Measurements from ENCODE around the gene OR52H1.

The OR52H1 gene

GRCh38 chr11:5514841-5515240, 33.5 kb downstream of the OR52H1 start:
- no peak for TF ChIP-seq TAF1 (IDR thresholded peaks at IDR 0.05; ENCODE audit: low read depth, low read length)
- DNase-seq (ENCODE audit: insufficient read length, low spot score): no peak
- FAIRE-seq: no peak

- no peak for FAIRE-seq
- DNase-seq (ENCODE audit: insufficient read length, low spot score): no peak
- TF ChIP-seq POLR2A (IDR thresholded peaks at IDR 0.05; ENCODE audit: low read depth, low read length): no peak
- TF ChIP-seq PAX5 (IDR thresholded peaks at IDR 0.05; ENCODE audit: insufficient read depth, low read length, severe bottlenecking): no peak
- TF ChIP-seq POLR2AphosphoS5 (IDR thresholded peaks at IDR 0.05; ENCODE audit: low read depth, low read length): no peak
- TF ChIP-seq SPI1 (IDR thresholded peaks at IDR 0.05; ENCODE audit: low read depth, low read length): no peak
- no peak for TF ChIP-seq POU2F2 (IDR thresholded peaks at IDR 0.05; ENCODE audit: low read depth, low read length)
- no peak for TF ChIP-seq TAF1 (IDR thresholded peaks at IDR 0.05; ENCODE audit: low read depth, low read length)
Measured at GRCh38 chr11:5509803-5510202, 38.5 kb downstream of the OR52H1 start, which contains the start of gene UBQLN3. Gene UBQLN3, minus strand, starts transcription at chr11:5509957. Its CDS starts 399 bp downstream, at chr11:5509558.

GRCh38 chr11:5508605-5509004, 39.7 kb downstream of the OR52H1 start:
- no peak for TF ChIP-seq POLR2AphosphoS5 (IDR thresholded peaks at IDR 0.05; ENCODE audit: low read depth, low read length)
- TF ChIP-seq POU2F2 (IDR thresholded peaks at IDR 0.05; ENCODE audit: low read depth, low read length): no peak
- no peak for FAIRE-seq
- no peak for DNase-seq (ENCODE audit: insufficient read length, low spot score)

GRCh38 chr11:5507933-5508305, 40.4 kb downstream of the OR52H1 start:
- TF ChIP-seq TAF1 (IDR thresholded peaks at IDR 0.05; ENCODE audit: low read depth, low read length) (no peak), POU2F2 (IDR thresholded peaks at IDR 0.05; ENCODE audit: low read depth, low read length) (no peak), SPI1 (IDR thresholded peaks at IDR 0.05; ENCODE audit: low read depth, low read length) (no peak), POLR2A (IDR thresholded peaks at IDR 0.05; ENCODE audit: low read depth, low read length) (no peak), POLR2AphosphoS5 (IDR thresholded peaks at IDR 0.05; ENCODE audit: low read depth, low read length) (no peak)
- DNase-seq (ENCODE audit: insufficient read length, low spot score) (no peak), FAIRE-seq (no peak)

GRCh38 chr11:5507177-5507932, 41.0 kb downstream of the OR52H1 start:
- FAIRE-seq (no peak), DNase-seq (ENCODE audit: insufficient read length, low spot score) (no peak)
- no peak for TF ChIP-seq POLR2AphosphoS5 (IDR thresholded peaks at IDR 0.05; ENCODE audit: low read depth, low read length)
- no peak for TF ChIP-seq SPI1 (IDR thresholded peaks at IDR 0.05; ENCODE audit: low read depth, low read length)
- TF ChIP-seq POLR2A (IDR thresholded peaks at IDR 0.05; ENCODE audit: low read depth, low read length): no peak
- no peak for TF ChIP-seq TAF1 (IDR thresholded peaks at IDR 0.05; ENCODE audit: low read depth, low read length)
- TF ChIP-seq POU2F2 (IDR thresholded peaks at IDR 0.05; ENCODE audit: low read depth, low read length): no peak
- TF ChIP-seq PAX5 (IDR thresholded peaks at IDR 0.05; ENCODE audit: insufficient read depth, low read length, severe bottlenecking): no peak

GRCh38 chr11:5505363-5506048, 42.8 kb downstream of the OR52H1 start:
- no peak for TF ChIP-seq SPI1 (IDR thresholded peaks at IDR 0.05; ENCODE audit: low read depth, low read length)
- no peak for TF ChIP-seq POLR2AphosphoS5 (IDR thresholded peaks at IDR 0.05; ENCODE audit: low read depth, low read length)
- no peak for TF ChIP-seq POLR2A (IDR thresholded peaks at IDR 0.05; ENCODE audit: low read depth, low read length)
- no peak for TF ChIP-seq POU2F2 (IDR thresholded peaks at IDR 0.05; ENCODE audit: low read depth, low read length)
- no peak for TF ChIP-seq TAF1 (IDR thresholded peaks at IDR 0.05; ENCODE audit: low read depth, low read length)
- no peak for TF ChIP-seq PAX5 (IDR thresholded peaks at IDR 0.05; ENCODE audit: insufficient read depth, low read length, severe bottlenecking)
- DNase-seq (ENCODE audit: insufficient read length, low spot score) (no peak), FAIRE-seq (no peak)

- TF ChIP-seq PAX5 (IDR thresholded peaks at IDR 0.05; ENCODE audit: insufficient read depth, low read length, severe bottlenecking) (no peak), POU2F2 (IDR thresholded peaks at IDR 0.05; ENCODE audit: low read depth, low read length) (no peak), POLR2AphosphoS5 (IDR thresholded peaks at IDR 0.05; ENCODE audit: low read depth, low read length) (no peak), SPI1 (IDR thresholded peaks at IDR 0.05; ENCODE audit: low read depth, low read length) (peak; percentile 52)
- DNase-seq (ENCODE audit: insufficient read length, low spot score): no peak
- no peak for FAIRE-seq
Measured at GRCh38 chr11:5504403-5504921, 43.9 kb downstream of the OR52H1 start.

- TF ChIP-seq POLR2AphosphoS5 (IDR thresholded peaks at IDR 0.05; ENCODE audit: low read depth, low read length) (no peak), POLR2A (IDR thresholded peaks at IDR 0.05; ENCODE audit: low read depth, low read length) (no peak), PAX5 (IDR thresholded peaks at IDR 0.05; ENCODE audit: insufficient read depth, low read length, severe bottlenecking) (no peak), SPI1 (IDR thresholded peaks at IDR 0.05; ENCODE audit: low read depth, low read length) (no peak), TAF1 (IDR thresholded peaks at IDR 0.05; ENCODE audit: low read depth, low read length) (no peak), POU2F2 (IDR thresholded peaks at IDR 0.05; ENCODE audit: low read depth, low read length) (no peak)
Measured at GRCh38 chr11:5500393-5500801, 47.9 kb downstream of the OR52H1 start.

GRCh38 chr11:5499671-5500070, 48.7 kb downstream of the OR52H1 start:
- no peak for TF ChIP-seq PAX5 (IDR thresholded peaks at IDR 0.05; ENCODE audit: insufficient read depth, low read length, severe bottlenecking)
- TF ChIP-seq SPI1 (IDR thresholded peaks at IDR 0.05; ENCODE audit: low read depth, low read length): no peak
- TF ChIP-seq TAF1 (IDR thresholded peaks at IDR 0.05; ENCODE audit: low read depth, low read length): no peak
- no peak for TF ChIP-seq POLR2AphosphoS5 (IDR thresholded peaks at IDR 0.05; ENCODE audit: low read depth, low read length)
- no peak for TF ChIP-seq POLR2A (IDR thresholded peaks at IDR 0.05; ENCODE audit: low read depth, low read length)
- no peak for DNase-seq (ENCODE audit: insufficient read length, low spot score)
- FAIRE-seq: no peak

More at GRCh38 chr11:5500393-5500801, 47.9 kb downstream of the OR52H1 start:
- no peak for DNase-seq (ENCODE audit: insufficient read length, low spot score)
- no peak for FAIRE-seq
